ENCODE results near the gene KATNB1.
"Not testable (repeated sequence)": the region's sequence is repeated elsewhere in the genome, so short reads cannot be mapped to it uniquely, and the experiment has no call there.

KATNB1 gene

DNA sequence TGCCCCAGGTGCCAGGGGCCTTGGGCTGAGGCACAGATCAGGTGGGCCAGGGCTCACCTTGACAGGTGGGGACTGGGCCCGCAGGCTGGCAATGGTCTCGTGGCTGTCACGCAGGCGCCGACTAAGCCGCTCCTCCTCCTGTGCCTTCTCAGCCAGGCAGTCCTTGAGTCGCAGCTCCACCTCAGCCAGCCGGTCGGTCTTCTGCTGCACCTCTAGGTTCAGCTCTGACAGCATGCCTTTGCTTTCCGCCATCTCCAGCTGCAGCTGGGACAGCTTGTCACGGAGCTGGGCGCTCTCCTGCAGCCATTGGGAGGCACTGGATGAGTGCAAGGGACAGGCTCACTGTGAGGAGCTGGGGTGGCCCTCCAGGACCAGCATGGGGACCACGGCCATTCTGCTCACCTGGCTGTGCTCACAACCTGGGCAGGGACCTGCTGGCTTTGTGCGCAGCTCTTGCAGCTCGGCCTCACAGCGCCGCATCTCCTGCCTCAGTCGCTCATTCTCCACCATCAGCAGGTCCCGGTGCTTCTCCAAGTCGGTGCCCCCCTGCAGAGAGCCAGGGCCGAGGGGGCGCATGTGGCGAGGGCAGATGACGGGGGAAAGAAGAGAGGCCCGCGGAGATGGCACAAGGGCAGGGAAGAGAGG is 35.7 kb downstream of the KATNB1 start:
- no peaks in the 10 kb centered on the region for H3K36me3 ChIP-seq (ENCODE audit: insufficient read depth, low read length)
- H2AFZ ChIP-seq (ENCODE audit: low read depth, low read length): no peak overlapping the region
- H3K27me3 ChIP-seq (ENCODE audit: insufficient read depth, low read length): no peaks in the 10 kb centered on the region
- no peaks in the 10 kb centered on the region for H3K9me3 ChIP-seq (ENCODE audit: low read length)
- no peak overlapping the region for H3K4me3 ChIP-seq (ENCODE audit: low read length)
- H3K4me1 ChIP-seq (ENCODE audit: insufficient read depth, low read length): no peaks in the 10 kb centered on the region

DNA sequence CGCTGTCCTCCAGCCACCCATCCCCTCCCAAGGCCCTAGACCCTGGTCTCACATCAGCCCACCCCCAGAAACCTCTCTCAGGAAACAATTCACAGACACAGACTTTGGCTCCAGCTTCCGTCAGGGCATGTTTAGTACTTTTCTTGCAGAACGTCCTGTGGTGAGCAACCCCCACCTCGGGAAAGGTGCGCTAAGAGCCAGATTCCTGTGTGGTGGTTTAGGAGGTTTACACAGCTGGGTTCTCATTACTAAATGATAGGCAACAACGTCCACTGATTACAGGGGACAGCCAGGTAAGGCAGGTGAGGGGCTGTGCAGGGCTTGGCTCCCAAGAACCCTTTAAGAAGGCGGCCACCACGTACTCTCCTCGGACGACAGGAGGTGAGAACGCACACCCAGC is 37.4 kb downstream of the KATNB1 start:
- Histone ChIP-seq H3K36me3 (ENCODE audit: insufficient read depth, low read length) (no peaks in the 10 kb centered on the region), H3K9me3 (ENCODE audit: low read length) (no peaks in the 10 kb centered on the region), H3K4me3 (ENCODE audit: low read length) (no peak overlapping the region), H2AFZ (ENCODE audit: low read depth, low read length) (no peak overlapping the region), H3K27me3 (ENCODE audit: insufficient read depth, low read length) (no peaks in the 10 kb centered on the region), H3K4me1 (ENCODE audit: insufficient read depth, low read length) (no peaks in the 10 kb centered on the region)

DNA sequence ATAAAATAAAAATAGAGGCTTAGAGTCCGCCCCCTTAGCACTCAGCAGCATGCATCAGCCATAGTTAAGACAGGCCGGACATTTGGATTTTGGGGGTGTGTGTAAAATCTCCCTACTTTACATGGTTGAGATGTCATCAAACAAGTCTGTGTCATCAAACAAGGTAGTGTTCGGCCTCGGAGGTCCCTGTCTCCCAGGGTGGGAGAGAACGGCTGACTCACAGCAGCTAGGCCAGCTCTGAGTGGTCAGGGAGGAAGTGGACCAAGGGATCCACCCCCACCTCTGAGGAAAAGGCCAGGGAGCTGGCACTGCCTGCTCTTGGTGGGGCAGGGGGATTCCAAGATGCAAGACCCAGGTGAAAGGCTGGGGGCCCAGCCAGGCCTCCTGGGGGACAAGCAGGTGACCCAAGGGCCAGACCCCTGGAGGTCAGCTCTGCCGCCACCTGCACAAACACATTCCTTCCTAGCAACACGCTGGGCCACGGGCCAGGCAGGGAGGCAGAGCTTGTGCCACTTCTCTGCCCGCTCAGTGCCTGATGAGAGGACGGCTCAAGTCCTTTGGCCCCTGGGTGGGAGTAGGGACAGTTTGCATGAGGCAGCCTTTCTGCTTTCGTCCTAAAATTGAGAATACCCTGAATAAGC is 38.2 kb downstream of the KATNB1 start:
- no peaks in the 10 kb centered on the region for H3K9me3 ChIP-seq (ENCODE audit: low read length)
- H3K4me1 ChIP-seq (ENCODE audit: insufficient read depth, low read length): no peaks in the 10 kb centered on the region
- no peaks in the 10 kb centered on the region for H3K36me3 ChIP-seq (ENCODE audit: insufficient read depth, low read length)
- no peak overlapping the region for H2AFZ ChIP-seq (ENCODE audit: low read depth, low read length)
- H3K4me3 ChIP-seq (ENCODE audit: low read length): no peak overlapping the region
- no peaks in the 10 kb centered on the region for H3K27me3 ChIP-seq (ENCODE audit: insufficient read depth, low read length)

DNA sequence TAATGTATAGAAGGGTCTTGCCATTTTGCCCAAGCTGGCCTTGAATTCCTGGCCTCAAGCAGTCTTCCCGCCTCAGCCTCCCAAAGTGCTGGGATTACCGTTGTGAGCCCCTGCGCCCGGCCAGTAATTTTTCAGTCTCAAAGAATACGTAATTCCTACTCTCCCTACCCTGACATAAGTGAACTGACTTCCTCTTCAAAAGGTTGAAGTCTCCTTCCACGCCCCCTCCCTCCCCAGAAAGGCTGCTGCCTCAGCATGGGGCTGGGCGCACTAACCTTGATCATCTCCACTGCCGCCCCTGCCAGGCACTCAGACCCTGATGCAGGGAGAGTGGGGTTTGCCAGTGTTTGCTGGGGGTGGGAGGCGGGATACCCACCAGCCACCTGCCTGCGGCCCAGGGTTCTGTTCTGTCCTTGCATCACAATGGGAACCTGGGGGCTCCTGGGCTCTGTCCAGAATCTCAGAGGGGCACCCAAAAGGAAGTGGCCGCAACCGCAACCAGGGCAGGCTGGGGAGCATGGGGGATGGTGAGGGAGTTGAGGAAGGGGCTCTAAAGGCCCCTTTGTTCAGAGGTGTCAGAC is 39.2 kb downstream of the KATNB1 start:
- Histone ChIP-seq H3K36me3 (ENCODE audit: insufficient read depth, low read length) (no peaks in the 10 kb centered on the region), H3K4me1 (ENCODE audit: insufficient read depth, low read length) (no peaks in the 10 kb centered on the region), H2AFZ (ENCODE audit: low read depth, low read length) (no peak overlapping the region), H3K9me3 (ENCODE audit: low read length) (no peaks in the 10 kb centered on the region), H3K27me3 (ENCODE audit: insufficient read depth, low read length) (no peaks in the 10 kb centered on the region), H3K4me3 (ENCODE audit: low read length) (no peak overlapping the region)

DNA sequence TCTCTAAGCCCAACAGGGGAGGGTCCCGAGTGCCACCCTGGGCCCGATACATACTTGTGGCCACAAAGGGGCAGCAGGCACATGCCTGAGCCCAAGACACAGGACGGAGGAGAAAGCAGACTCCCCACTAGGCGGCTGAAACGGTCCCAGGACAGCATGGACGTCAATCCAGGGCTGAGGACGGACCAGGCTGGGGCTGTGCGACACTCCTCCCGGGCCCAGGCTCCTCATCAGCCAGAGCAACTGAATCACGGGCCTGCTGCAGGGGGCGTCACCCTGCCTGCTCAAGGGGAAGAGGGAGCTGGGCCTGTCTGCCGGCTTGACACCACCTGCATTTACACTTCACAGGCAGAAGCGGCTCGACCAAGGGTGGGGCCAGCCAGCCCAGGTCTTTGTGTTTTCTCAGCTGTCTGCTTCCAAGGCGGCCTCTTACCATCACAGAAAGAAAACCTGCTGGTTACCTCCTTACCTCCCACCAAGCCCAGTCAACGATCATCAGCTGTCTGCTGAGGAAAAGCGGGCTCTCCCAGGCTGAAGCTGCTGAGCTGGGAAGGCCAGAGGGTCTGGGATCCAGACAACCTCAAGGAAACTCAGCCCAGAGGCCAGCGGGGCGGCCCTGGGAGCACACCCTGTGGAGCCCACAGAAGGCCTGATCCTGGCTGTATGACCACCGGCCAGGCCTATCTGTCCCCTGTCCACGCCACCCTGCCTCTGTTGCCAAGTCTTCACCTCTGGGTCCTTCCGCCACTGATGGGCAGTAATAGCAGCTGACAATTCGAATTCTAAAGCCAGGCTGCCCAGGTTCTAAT is 40.3 kb downstream of the KATNB1 start:
- no peaks in the 10 kb centered on the region for H3K4me1 ChIP-seq (ENCODE audit: insufficient read depth, low read length)
- no peaks in the 10 kb centered on the region for H3K36me3 ChIP-seq (ENCODE audit: insufficient read depth, low read length)
- H3K9me3 ChIP-seq (ENCODE audit: low read length): no peaks in the 10 kb centered on the region
- H2AFZ ChIP-seq (ENCODE audit: low read depth, low read length): no peak overlapping the region
- no peak overlapping the region for H3K4me3 ChIP-seq (ENCODE audit: low read length)
- H3K27me3 ChIP-seq (ENCODE audit: insufficient read depth, low read length): no peaks in the 10 kb centered on the region

DNA sequence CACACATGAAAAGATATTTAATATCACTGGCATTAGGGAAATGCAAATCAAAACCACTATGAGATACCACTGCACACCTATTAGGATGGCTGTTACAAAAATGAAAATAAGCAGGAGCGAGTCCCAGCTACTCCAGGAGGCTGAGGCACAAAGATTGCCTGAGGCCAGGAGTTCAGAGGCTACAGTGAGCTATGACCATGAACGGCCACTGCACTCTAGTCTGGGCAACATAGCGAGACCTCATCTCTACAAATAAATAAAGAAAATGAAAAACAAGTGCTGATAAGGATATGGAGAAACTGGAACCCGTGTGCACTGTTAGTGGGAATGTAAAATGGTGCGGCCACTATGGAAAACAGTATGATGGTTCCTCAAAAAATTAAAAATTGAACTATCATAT is 43.1 kb downstream of the KATNB1 start:
- Histone ChIP-seq H3K4me1 (ENCODE audit: insufficient read depth, low read length) (no peaks in the 10 kb centered on the region), H3K4me3 (ENCODE audit: low read length) (no peak overlapping the region), H3K27me3 (ENCODE audit: insufficient read depth, low read length) (no peaks in the 10 kb centered on the region), H3K9me3 (ENCODE audit: low read length) (no peaks in the 10 kb centered on the region), H2AFZ (ENCODE audit: low read depth, low read length) (no peak overlapping the region), H3K36me3 (ENCODE audit: insufficient read depth, low read length) (no peaks in the 10 kb centered on the region)

DNA sequence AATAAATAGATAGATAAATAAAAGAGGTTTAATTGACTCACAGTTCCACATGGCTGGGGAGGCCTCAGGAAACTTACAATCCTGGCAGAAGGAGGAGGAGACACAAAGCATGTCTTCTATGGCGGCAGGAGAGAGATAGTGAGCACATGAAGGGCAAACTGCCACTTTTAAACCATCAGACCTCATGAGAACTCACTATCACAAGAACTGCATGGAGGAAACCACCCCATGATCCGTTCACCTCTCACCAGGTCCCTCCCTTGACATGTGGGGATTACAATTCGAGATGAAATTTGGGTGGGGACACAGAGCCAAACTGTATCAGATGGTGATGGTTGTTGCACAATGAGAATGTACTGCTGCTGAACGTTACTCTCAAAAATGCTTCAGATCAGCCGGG is 44.3 kb downstream of the KATNB1 start:
- H3K4me3 ChIP-seq (ENCODE audit: low read length); H3K27me3 ChIP-seq (ENCODE audit: insufficient read depth, low read length); H3K9me3 ChIP-seq (ENCODE audit: low read length); H3K4me1 ChIP-seq (ENCODE audit: insufficient read depth, low read length); H3K36me3 ChIP-seq (ENCODE audit: insufficient read depth, low read length); H2AFZ ChIP-seq (ENCODE audit: low read depth, low read length): not testable (repeated sequence)

DNA sequence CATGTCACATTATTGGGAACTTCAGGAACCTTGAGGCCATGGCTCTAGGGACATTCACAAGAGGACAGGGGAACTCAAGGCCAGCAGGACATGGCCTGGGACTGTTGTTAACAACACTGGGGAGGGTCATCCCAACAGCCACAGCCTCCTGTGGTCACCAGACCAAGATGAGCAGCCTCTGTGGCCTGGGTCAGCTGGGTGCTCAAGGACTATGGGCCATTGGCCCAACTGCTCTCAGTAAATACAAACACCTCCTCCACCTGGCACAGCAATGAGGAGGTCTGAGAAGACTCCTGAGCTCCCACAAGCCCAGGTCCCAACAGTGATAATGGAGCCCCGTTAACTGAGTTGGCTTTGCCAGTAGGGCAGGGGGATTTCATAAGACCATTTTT is 45.8 kb downstream of the KATNB1 start:
- Histone ChIP-seq H3K27me3 (ENCODE audit: insufficient read depth, low read length) (no peaks in the 10 kb centered on the region), H3K36me3 (ENCODE audit: insufficient read depth, low read length) (no peaks in the 10 kb centered on the region), H3K4me1 (ENCODE audit: insufficient read depth, low read length) (no peaks in the 10 kb centered on the region), H3K9me3 (ENCODE audit: low read length) (no peaks in the 10 kb centered on the region), H3K4me3 (ENCODE audit: low read length) (no peak overlapping the region), H2AFZ (ENCODE audit: low read depth, low read length) (no peak overlapping the region)

DNA sequence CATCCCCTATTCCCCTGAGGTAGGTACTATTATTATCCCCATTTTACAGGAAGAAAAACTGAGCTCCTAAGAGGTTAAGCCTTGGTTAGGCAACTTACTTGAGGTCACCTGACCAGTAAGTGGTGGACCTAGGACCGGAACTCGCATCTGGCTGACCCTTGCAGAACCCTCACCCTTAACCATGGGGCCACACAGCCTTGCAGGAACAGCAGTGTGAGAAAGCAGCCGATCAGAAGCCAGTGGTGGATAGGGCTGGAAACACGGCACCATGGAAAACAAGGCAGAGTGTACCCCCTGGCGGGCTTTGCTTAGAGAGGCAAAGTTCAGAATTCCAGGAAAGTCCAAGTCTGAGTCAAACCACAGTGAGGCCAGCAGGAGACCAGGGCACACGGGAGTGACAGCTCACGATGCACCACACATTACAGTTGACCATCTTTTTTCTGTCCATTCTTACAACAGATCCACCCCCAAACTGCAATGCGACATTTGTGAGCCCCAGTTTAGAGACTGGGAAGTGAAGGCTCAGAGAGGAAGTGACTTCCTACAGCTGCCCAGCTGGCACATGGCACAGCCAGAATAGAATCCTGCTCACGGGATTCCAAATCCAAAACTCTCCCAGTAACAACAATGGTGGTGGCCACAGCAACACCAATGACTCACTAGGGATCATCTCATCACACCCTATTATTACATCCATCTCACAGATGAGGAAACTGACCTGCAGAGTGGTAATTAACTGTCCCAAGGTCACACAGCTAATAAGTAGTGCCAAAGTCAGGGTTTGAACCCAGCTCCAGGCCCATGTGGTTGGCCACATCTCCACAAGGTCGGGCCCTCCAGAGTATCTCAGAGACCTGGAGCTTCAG is 46.4 kb downstream of the KATNB1 start:
- H2AFZ ChIP-seq (ENCODE audit: low read depth, low read length): no peak overlapping the region
- H3K4me1 ChIP-seq (ENCODE audit: insufficient read depth, low read length): no peaks in the 10 kb centered on the region
- no peaks in the 10 kb centered on the region for H3K27me3 ChIP-seq (ENCODE audit: insufficient read depth, low read length)
- H3K9me3 ChIP-seq (ENCODE audit: low read length): no peaks in the 10 kb centered on the region
- H3K4me3 ChIP-seq (ENCODE audit: low read length): no peak overlapping the region
- H3K36me3 ChIP-seq (ENCODE audit: insufficient read depth, low read length): no peaks in the 10 kb centered on the region

DNA sequence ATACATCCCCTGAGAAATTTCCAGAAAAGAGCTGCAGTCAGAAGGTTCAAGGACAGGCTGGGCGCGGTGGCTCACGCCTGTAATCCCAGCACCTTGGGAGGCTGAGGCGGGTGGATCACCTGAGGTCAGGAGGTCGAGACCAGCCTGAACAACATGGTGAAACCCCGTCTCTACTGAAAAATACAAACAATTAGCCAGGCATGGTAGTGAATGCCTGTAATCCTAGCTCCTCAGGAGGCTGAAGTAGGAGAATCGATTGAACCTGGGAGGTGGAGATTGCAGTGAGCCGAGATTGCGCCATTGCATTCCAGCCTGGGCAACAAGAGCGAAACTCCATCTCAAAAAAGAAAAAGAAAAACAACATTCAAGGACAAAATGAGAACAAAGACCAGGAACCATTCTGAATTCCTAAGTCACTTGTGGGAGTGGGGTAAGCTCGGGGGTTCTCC is 47.1 kb downstream of the KATNB1 start:
- not testable (repeated sequence) for H3K36me3 ChIP-seq (ENCODE audit: insufficient read depth, low read length); H3K27me3 ChIP-seq (ENCODE audit: insufficient read depth, low read length); H2AFZ ChIP-seq (ENCODE audit: low read depth, low read length); H3K9me3 ChIP-seq (ENCODE audit: low read length); H3K4me3 ChIP-seq (ENCODE audit: low read length); H3K4me1 ChIP-seq (ENCODE audit: insufficient read depth, low read length)

DNA sequence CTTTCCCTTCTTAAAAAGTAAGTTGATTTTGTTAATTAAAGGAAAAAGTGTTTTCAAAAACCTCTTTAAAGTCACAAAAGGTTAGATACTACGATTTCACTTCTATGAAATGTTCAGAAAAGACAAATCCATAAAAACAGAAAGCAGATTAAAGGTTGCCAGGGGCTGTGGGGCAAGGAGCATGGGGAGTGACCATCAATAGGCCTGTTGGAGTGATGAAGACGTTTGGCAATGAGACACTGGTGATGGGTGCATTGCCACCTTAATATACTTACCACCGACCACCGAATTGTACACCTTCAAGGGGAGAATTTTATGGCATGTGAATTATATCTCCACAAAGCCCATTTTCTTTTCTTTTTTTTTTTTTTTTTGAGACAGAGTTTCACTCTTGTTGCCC is 47.5 kb downstream of the KATNB1 start:
- H3K36me3 ChIP-seq (ENCODE audit: insufficient read depth, low read length): no peaks in the 10 kb centered on the region
- no peaks in the 10 kb centered on the region for H3K4me1 ChIP-seq (ENCODE audit: insufficient read depth, low read length)
- no peak overlapping the region for H3K4me3 ChIP-seq (ENCODE audit: low read length)
- no peak overlapping the region for H2AFZ ChIP-seq (ENCODE audit: low read depth, low read length)
- H3K9me3 ChIP-seq (ENCODE audit: low read length): no peaks in the 10 kb centered on the region
- H3K27me3 ChIP-seq (ENCODE audit: insufficient read depth, low read length): no peaks in the 10 kb centered on the region

DNA sequence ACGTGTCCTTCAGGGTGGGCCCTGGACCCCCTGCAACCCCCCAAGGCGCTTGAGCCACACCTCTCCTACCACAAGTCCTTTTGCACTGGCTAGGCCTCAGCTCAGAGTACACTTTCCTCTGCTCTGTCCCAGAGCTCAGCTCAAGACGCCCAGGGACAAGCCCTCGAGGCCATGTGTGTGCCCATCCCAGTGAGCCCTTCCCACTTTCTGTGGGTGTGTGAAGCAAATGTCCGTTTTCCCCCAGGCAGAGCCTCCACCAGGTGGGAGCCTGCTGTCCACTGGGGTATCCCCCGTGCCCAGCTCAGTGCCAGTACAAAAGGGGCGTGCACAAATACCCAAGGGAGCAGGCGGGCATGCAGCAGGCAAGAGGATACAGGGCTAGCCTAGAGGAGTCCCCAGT is 48.3 kb downstream of the KATNB1 start:
- H3K36me3 ChIP-seq (ENCODE audit: insufficient read depth, low read length): no peaks in the 10 kb centered on the region
- no peaks in the 10 kb centered on the region for H3K27me3 ChIP-seq (ENCODE audit: insufficient read depth, low read length)
- H2AFZ ChIP-seq (ENCODE audit: low read depth, low read length): no peak overlapping the region
- no peak overlapping the region for H3K4me3 ChIP-seq (ENCODE audit: low read length)
- H3K9me3 ChIP-seq (ENCODE audit: low read length): no peaks in the 10 kb centered on the region
- no peaks in the 10 kb centered on the region for H3K4me1 ChIP-seq (ENCODE audit: insufficient read depth, low read length)
